ENCODE measurements around the gene NCAM1.

- no peak for TF ChIP-seq POLR2A (IDR thresholded peaks at IDR 0.05)
- TF ChIP-seq CTCF (IDR thresholded peaks at IDR 0.05), result no peak
These were observed 187.4 kb downstream of the NCAM1 start for GRCh38 chr11:113148652-113149051.
